ENCODE data around the gene ADARB2. TPM values are rescaled to one million over a fixed set of nuclear protein-coding genes. Genes with fewer than 3 reads are reported as not detected.
"Not testable (repeated sequence)": the region's sequence is repeated elsewhere in the genome, so short reads cannot be mapped to it uniquely, and the experiment has no call there.

ADARB2 gene
- polyA plus RNA-seq (2012; ENCODE audit: low read depth, missing spikeins), result 1.3 TPM

- FAIRE-seq (peak; percentile 98), DNase-seq (ENCODE audit: insufficient read length, low spot score) (peak; percentile 64)
- peak; percentile 76 for TF ChIP-seq SPI1 (IDR thresholded peaks at IDR 0.05; ENCODE audit: low read depth, low read length)
- no peak for TF ChIP-seq PAX5 (IDR thresholded peaks at IDR 0.05; ENCODE audit: insufficient read depth, low read length, severe bottlenecking)
- peak; percentile 65; the same call in 1 of the 2 replicates for TF ChIP-seq POLR2AphosphoS5 (IDR thresholded peaks at IDR 0.05; ENCODE audit: low read depth, low read length)
- peak; percentile 77 for TF ChIP-seq POLR2A (IDR thresholded peaks at IDR 0.05; ENCODE audit: low read depth, low read length)
- peak; percentile 43; the same call in 1 of the 2 replicates for TF ChIP-seq TAF1 (IDR thresholded peaks at IDR 0.05; ENCODE audit: low read depth, low read length)
- 0 out of 2 replicates have a peak, but pooled peaks have one; percentile 63 for TF ChIP-seq POU2F2 (IDR thresholded peaks at IDR 0.05; ENCODE audit: low read depth, low read length)
These were observed at the start of gene ADARB2 for GRCh38 chr10:1737222-1738061. Gene ADARB2 (minus strand): TSS chr10:1737525.

GRCh38 chr10:1785835-1786234 lies 48.5 kb upstream of the ADARB2 start:
- no peak for FAIRE-seq
- DNase-seq (ENCODE audit: insufficient read length, low spot score), result no peak
- TF ChIP-seq TAF1 (IDR thresholded peaks at IDR 0.05; ENCODE audit: low read depth, low read length) (no peak), SPI1 (IDR thresholded peaks at IDR 0.05; ENCODE audit: low read depth, low read length) (no peak), POU2F2 (IDR thresholded peaks at IDR 0.05; ENCODE audit: low read depth, low read length) (no peak), POLR2A (IDR thresholded peaks at IDR 0.05; ENCODE audit: low read depth, low read length) (no peak), PAX5 (IDR thresholded peaks at IDR 0.05; ENCODE audit: insufficient read depth, low read length, severe bottlenecking) (no peak), POLR2AphosphoS5 (IDR thresholded peaks at IDR 0.05; ENCODE audit: low read depth, low read length) (no peak)

GRCh38 chr10:1782841-1783240 lies 45.5 kb upstream of the ADARB2 start:
- TF ChIP-seq POU2F2 (IDR thresholded peaks at IDR 0.05; ENCODE audit: low read depth, low read length) (no peak), SPI1 (IDR thresholded peaks at IDR 0.05; ENCODE audit: low read depth, low read length) (no peak), TAF1 (IDR thresholded peaks at IDR 0.05; ENCODE audit: low read depth, low read length) (no peak), POLR2A (IDR thresholded peaks at IDR 0.05; ENCODE audit: low read depth, low read length) (no peak), POLR2AphosphoS5 (IDR thresholded peaks at IDR 0.05; ENCODE audit: low read depth, low read length) (no peak), PAX5 (IDR thresholded peaks at IDR 0.05; ENCODE audit: insufficient read depth, low read length, severe bottlenecking) (no peak)
- FAIRE-seq (no peak), DNase-seq (ENCODE audit: insufficient read length, low spot score) (no peak)

GRCh38 chr10:1779796-1780195 lies 42.5 kb upstream of the ADARB2 start:
- FAIRE-seq (no peak), DNase-seq (ENCODE audit: insufficient read length, low spot score) (no peak)
- TF ChIP-seq PAX5 (IDR thresholded peaks at IDR 0.05; ENCODE audit: insufficient read depth, low read length, severe bottlenecking), result no peak
- no peak for TF ChIP-seq SPI1 (IDR thresholded peaks at IDR 0.05; ENCODE audit: low read depth, low read length)
- no peak for TF ChIP-seq POLR2AphosphoS5 (IDR thresholded peaks at IDR 0.05; ENCODE audit: low read depth, low read length)
- TF ChIP-seq POLR2A (IDR thresholded peaks at IDR 0.05; ENCODE audit: low read depth, low read length), result no peak
- no peak for TF ChIP-seq TAF1 (IDR thresholded peaks at IDR 0.05; ENCODE audit: low read depth, low read length)
- no peak for TF ChIP-seq POU2F2 (IDR thresholded peaks at IDR 0.05; ENCODE audit: low read depth, low read length)

- TF ChIP-seq SPI1 (IDR thresholded peaks at IDR 0.05; ENCODE audit: low read depth, low read length), result no peak
- TF ChIP-seq POLR2A (IDR thresholded peaks at IDR 0.05; ENCODE audit: low read depth, low read length), result no peak
- TF ChIP-seq PAX5 (IDR thresholded peaks at IDR 0.05; ENCODE audit: insufficient read depth, low read length, severe bottlenecking), result no peak
- TF ChIP-seq POU2F2 (IDR thresholded peaks at IDR 0.05; ENCODE audit: low read depth, low read length), result no peak
- no peak for TF ChIP-seq POLR2AphosphoS5 (IDR thresholded peaks at IDR 0.05; ENCODE audit: low read depth, low read length)
- TF ChIP-seq TAF1 (IDR thresholded peaks at IDR 0.05; ENCODE audit: low read depth, low read length), result no peak
- DNase-seq (ENCODE audit: insufficient read length, low spot score) (no peak), FAIRE-seq (no peak)
These were observed 41.1 kb upstream of the ADARB2 start for GRCh38 chr10:1778375-1778969.

GRCh38 chr10:1776127-1776662 lies 38.9 kb upstream of the ADARB2 start:
- FAIRE-seq, result no peak
- DNase-seq (ENCODE audit: insufficient read length, low spot score), result no peak
- no peak for TF ChIP-seq PAX5 (IDR thresholded peaks at IDR 0.05; ENCODE audit: insufficient read depth, low read length, severe bottlenecking)
- TF ChIP-seq POLR2A (IDR thresholded peaks at IDR 0.05; ENCODE audit: low read depth, low read length), result no peak
- TF ChIP-seq POLR2AphosphoS5 (IDR thresholded peaks at IDR 0.05; ENCODE audit: low read depth, low read length), result no peak
- no peak for TF ChIP-seq POU2F2 (IDR thresholded peaks at IDR 0.05; ENCODE audit: low read depth, low read length)
- TF ChIP-seq SPI1 (IDR thresholded peaks at IDR 0.05; ENCODE audit: low read depth, low read length), result no peak
- no peak for TF ChIP-seq TAF1 (IDR thresholded peaks at IDR 0.05; ENCODE audit: low read depth, low read length)

GRCh38 chr10:1774796-1775195 lies 37.5 kb upstream of the ADARB2 start:
- FAIRE-seq (no peak), DNase-seq (ENCODE audit: insufficient read length, low spot score) (no peak)
- TF ChIP-seq TAF1 (IDR thresholded peaks at IDR 0.05; ENCODE audit: low read depth, low read length) (no peak), POLR2AphosphoS5 (IDR thresholded peaks at IDR 0.05; ENCODE audit: low read depth, low read length) (no peak), PAX5 (IDR thresholded peaks at IDR 0.05; ENCODE audit: insufficient read depth, low read length, severe bottlenecking) (no peak), POU2F2 (IDR thresholded peaks at IDR 0.05; ENCODE audit: low read depth, low read length) (no peak), SPI1 (IDR thresholded peaks at IDR 0.05; ENCODE audit: low read depth, low read length) (no peak), POLR2A (IDR thresholded peaks at IDR 0.05; ENCODE audit: low read depth, low read length) (no peak)

GRCh38 chr10:1773204-1773603 lies 35.9 kb upstream of the ADARB2 start:
- FAIRE-seq; DNase-seq (ENCODE audit: insufficient read length, low spot score): not testable (repeated sequence)

- TF ChIP-seq SPI1 (IDR thresholded peaks at IDR 0.05; ENCODE audit: low read depth, low read length) (no peak), POLR2AphosphoS5 (IDR thresholded peaks at IDR 0.05; ENCODE audit: low read depth, low read length) (no peak), TAF1 (IDR thresholded peaks at IDR 0.05; ENCODE audit: low read depth, low read length) (no peak), PAX5 (IDR thresholded peaks at IDR 0.05; ENCODE audit: insufficient read depth, low read length, severe bottlenecking) (no peak), POU2F2 (IDR thresholded peaks at IDR 0.05; ENCODE audit: low read depth, low read length) (no peak), POLR2A (IDR thresholded peaks at IDR 0.05; ENCODE audit: low read depth, low read length) (no peak)
- DNase-seq (ENCODE audit: insufficient read length, low spot score) (no peak), FAIRE-seq (no peak)
These were observed 28.7 kb upstream of the ADARB2 start for GRCh38 chr10:1766049-1766448.
